ENCODE measurements around the gene TCAP.

DNA sequence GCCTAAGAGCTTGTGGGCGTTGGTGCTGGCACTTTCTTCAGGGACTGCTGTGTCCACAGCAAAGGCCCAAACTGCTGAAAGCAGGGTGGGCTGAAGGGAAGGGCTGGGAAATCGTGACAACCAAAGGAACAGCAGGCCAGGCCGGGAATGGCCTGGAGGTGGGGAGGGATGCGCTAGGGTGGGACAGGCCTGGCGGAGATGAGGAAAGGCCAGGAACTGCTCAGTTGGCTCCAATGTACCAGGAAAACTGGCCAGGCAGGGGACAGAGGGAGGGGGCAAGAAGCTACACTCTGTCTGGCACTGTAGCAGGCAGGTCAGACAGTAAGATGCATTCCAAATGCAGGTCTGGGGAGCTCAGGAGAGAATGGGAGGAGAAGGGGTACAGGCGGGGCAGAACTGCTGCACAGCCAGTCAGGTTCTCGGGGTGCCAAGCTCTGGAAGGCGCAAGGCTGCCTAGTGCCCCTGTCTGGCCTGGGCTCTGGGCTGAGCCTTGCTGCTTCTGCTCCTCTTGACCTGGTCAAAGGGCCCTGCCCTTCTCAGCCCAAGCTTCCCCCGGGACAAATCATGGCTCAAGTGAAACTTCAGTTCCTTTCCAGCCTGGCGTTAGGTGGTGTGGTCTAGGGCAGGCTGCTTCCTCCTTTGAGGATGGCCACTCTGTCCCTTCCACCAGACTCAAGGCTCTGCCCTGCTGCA lies 10.4 kb downstream of the TCAP start:
- no peak for TF ChIP-seq CTCF (conservative IDR thresholded peaks at IDR 0.05 in 1 of 2, IDR thresholded peaks at IDR 0.05 in 1 of 2; ENCODE audit: extremely low read depth in 1 of 2, insufficient read depth in 1 of 2, low read depth in 1 of 2, low read length in 2 of 2)
- no peak for TF ChIP-seq EZH2 (IDR thresholded peaks at IDR 0.05; ENCODE audit: borderline replicate concordance, low read length)

Measured in mammary epithelial cell (primary cell).